Measurements from ENCODE around the gene ADGRD1. TPM values are rescaled to one million over a fixed set of nuclear protein-coding genes. Genes with fewer than 3 reads are reported as not detected.
A peak's percentile ranks its signal among the peaks of the same experiment; 100 is the strongest.

ADGRD1 gene
- total RNA-seq, 2 experiments from 2014 or later: 0.38 TPM; not detected in 1

DNA sequence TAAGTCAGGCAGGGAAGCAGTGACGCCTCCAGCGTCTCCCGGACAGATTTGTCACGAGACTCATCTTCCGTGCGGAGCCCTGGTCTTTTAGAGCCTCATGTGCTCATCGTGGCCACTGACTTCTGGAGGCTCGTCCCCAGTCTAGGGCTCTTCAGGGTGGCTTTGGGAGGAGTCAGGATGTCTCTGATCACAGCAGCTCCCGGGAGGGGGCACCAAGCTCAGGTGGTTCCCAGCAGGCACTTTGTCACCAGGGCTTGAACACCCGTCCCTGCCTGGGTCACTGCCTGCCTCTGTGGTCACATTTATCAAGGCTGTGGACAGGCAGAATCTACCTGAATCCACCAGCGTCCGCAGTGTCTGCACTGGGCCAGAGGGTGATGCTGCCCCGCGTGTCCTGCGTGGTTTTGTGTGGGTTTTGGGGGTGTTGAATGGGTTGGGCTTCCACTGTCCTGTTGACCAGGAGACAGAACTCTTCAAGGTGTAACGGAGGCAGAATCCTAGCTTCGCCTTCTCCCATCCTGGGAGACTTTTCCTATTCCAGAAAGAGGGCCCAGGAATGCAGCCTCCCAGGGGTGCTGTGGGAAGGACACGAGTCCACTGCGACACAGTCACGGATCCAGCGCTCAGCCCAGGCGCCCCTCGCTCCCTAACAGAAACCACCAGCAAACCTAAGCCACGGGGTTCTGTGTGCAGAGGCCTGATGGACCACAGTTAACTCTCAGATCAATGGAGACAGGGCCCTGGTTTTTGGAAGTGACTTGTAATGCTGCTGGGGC is 132.3 kb downstream of the ADGRD1 start:
- Mint-ChIP-seq H3K4me1 (no peaks in the 10 kb centered on the region), H3K27me3 (no peaks in the 10 kb centered on the region), H3K27ac (no peak overlapping the region), H3K36me3 (no peaks in the 10 kb centered on the region), H3K9me3 (no peaks in the 10 kb centered on the region), H3K4me3 (no peak overlapping the region)
- no peak for DNase-seq

- Mint-ChIP-seq H3K4me1 (peaks cover 6% of the 10 kb centered on the region), H3K36me3 (no peaks in the 10 kb centered on the region), H3K4me3 (no peak overlapping the region), H3K9me3 (no peaks in the 10 kb centered on the region), H3K27me3 (no peaks in the 10 kb centered on the region), H3K27ac (no peak overlapping the region)
- DNase-seq: no peak
Measured at GRCh38 chr12:131087302-131087818, 133.7 kb downstream of the ADGRD1 start.

- Mint-ChIP-seq H3K36me3 (no peaks in the 10 kb centered on the region), H3K27me3 (no peaks in the 10 kb centered on the region), H3K27ac (no peak overlapping the region), H3K4me1 (peaks cover 9% of the 10 kb centered on the region), H3K4me3 (no peak overlapping the region), H3K9me3 (no peaks in the 10 kb centered on the region)
- DNase-seq: no peak
Measured at GRCh38 chr12:131087991-131088700, 134.4 kb downstream of the ADGRD1 start.

GRCh38 chr12:131088701-131089530 is 135.2 kb downstream of the ADGRD1 start:
- Mint-ChIP-seq H3K36me3 (no peaks in the 10 kb centered on the region), H3K4me1 (peaks cover 12% of the 10 kb centered on the region), H3K27ac (no peak overlapping the region), H3K9me3 (no peaks in the 10 kb centered on the region), H3K27me3 (no peaks in the 10 kb centered on the region), H3K4me3 (no peak overlapping the region)
- no peak for DNase-seq

- Mint-ChIP-seq H3K4me1 (peaks cover 12% of the 10 kb centered on the region), H3K9me3 (no peaks in the 10 kb centered on the region), H3K4me3 (no peak overlapping the region), H3K36me3 (no peaks in the 10 kb centered on the region), H3K27ac (no peak overlapping the region), H3K27me3 (no peaks in the 10 kb centered on the region)
- no peak for DNase-seq
Measured at GRCh38 chr12:131089531-131090273, 136.0 kb downstream of the ADGRD1 start.

- no peak for DNase-seq
- H3K36me3 Mint-ChIP-seq: no peaks in the 10 kb centered on the region
Measured at GRCh38 chr12:131090274-131091210, 136.8 kb downstream of the ADGRD1 start.

DNA sequence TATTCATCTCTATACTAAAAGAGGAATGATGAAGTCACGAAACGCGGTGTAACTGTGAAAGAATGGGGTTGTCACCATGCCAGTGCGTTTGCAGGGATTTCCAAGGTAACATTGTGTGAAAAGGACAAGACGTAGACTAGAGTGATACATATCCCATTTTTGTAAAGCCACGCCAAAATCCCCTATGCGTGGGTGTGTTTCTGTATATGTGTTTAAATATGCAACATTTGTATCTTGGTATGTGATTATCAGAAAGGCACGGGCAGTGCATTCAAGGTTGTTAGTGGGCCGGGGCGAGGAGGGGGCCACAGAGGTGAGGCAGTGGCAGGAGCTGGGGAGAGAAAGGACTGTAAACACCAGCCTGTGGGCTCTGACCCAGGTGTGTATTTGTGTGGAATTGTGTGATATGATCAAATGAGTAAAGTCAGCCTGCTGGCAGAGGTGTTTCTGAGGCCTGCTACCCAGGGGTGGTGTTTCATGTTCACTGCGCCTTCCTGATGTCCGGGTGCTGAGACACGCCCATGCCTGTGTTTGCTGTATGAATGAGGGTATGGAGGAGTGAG is 137.8 kb downstream of the ADGRD1 start:
- Mint-ChIP-seq H3K36me3 (no peaks in the 10 kb centered on the region), H3K4me3 (no peak overlapping the region), H3K27me3 (no peaks in the 10 kb centered on the region), H3K9me3 (no peaks in the 10 kb centered on the region), H3K27ac (peak overlapping the region; percentile 17), H3K4me1 (peaks cover 12% of the 10 kb centered on the region)
- DNase-seq: peak; percentile 26

More at GRCh38 chr12:131090274-131091210, 136.8 kb downstream of the ADGRD1 start:
- no peaks in the 10 kb centered on the region for H3K9me3 Mint-ChIP-seq
- H3K4me3 Mint-ChIP-seq: no peak overlapping the region
- H3K4me1 Mint-ChIP-seq: peaks cover 12% of the 10 kb centered on the region
- peak overlapping the region; percentile 52 for H3K27ac Mint-ChIP-seq
- no peaks in the 10 kb centered on the region for H3K27me3 Mint-ChIP-seq

DNA sequence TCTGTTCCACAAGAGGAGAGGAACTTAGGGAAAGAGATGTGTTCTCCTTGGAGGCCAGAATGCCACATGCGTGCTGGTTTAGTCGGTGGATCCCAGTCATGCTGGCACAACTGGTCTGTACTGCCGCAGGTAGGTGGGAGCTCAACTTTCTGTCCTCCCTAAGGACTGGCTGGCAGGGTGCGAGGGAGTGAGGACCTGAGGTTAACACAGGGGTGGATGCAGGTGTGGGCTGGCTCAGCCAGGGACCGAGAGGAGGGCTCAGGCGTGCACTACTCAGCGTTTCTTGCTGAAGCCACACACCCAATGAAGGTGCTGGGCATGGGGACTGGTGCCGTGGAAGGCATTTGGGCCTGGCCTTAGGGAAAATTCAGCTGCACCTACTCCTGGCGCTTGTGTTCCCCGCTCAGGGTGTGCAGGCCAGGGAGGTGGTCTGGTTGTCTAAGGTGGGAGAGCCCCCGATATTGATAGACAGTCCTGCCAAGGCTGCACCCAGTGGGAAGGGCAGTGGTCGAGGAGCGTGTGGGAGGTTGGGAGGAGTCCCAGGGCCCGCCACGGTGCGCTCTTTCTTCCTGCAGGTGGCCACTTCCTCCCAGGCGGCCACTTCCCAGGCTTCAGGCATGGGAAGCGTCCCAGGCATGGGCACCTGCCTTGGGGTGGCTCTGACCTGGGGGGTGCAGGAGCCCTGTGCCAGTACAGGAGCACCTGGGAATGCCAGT is 138.4 kb downstream of the ADGRD1 start:
- Mint-ChIP-seq H3K27me3 (no peaks in the 10 kb centered on the region), H3K4me3 (no peak overlapping the region), H3K27ac (no peak overlapping the region), H3K36me3 (no peaks in the 10 kb centered on the region), H3K4me1 (peaks cover 12% of the 10 kb centered on the region), H3K9me3 (no peaks in the 10 kb centered on the region)
- DNase-seq: no peak

- H3K9me3 Mint-ChIP-seq: no peaks in the 10 kb centered on the region
- no peak overlapping the region for H3K4me3 Mint-ChIP-seq
- peaks cover 12% of the 10 kb centered on the region for H3K4me1 Mint-ChIP-seq
- DNase-seq: peak; percentile 61
- no peaks in the 10 kb centered on the region for H3K36me3 Mint-ChIP-seq
- H3K27me3 Mint-ChIP-seq: no peaks in the 10 kb centered on the region
- no peak overlapping the region for H3K27ac Mint-ChIP-seq
Measured at GRCh38 chr12:131092901-131093603, 139.3 kb downstream of the ADGRD1 start.

- no peak overlapping the region for H3K4me3 Mint-ChIP-seq
- peaks cover 12% of the 10 kb centered on the region for H3K4me1 Mint-ChIP-seq
- H3K36me3 Mint-ChIP-seq: no peaks in the 10 kb centered on the region
- H3K9me3 Mint-ChIP-seq: no peaks in the 10 kb centered on the region
- DNase-seq: no peak
- no peaks in the 10 kb centered on the region for H3K27me3 Mint-ChIP-seq
- H3K27ac Mint-ChIP-seq: no peak overlapping the region
Measured at GRCh38 chr12:131093604-131093955, 139.9 kb downstream of the ADGRD1 start.

DNA sequence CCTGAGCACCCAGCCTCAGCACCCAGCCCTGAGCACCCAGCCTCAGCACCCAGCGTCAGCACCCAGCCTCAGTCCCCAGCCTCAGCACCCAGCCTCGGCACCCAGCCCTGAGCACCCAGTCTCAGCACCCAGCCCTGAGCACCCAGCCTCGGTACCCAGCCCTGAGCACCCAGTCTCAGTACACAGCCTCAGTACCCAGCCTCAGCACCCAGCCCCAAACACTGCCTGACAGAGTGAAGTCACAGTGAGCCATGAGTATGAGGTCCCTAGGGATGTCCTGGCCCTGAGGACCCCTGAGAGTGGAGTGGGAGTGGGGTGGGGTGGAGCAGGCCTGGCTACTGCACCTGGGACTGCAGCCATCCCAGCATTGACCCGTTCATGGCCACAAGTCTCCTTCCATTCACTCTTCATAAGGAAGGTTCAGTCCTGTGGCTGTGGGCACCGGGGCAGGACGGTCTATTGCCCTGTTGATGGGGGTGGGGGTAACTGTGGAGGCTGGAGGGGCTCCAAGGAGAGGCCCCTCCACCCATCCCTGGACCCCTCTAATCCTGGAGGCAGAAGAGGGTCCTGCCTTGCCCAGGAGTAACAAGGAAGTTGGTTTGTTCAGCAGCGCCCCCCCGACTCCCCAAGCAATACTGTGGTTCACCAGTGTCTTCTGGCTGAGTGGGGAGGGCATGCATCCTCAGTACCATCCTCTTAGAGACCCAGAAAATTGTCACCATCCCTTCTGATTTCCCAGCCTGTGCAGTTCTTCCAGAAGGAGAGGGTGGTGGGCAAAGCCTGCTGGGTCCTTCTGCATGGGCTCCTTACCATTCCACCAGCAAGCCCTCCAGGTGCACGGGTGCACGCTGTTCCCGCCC is 140.5 kb downstream of the ADGRD1 start:
- Mint-ChIP-seq H3K36me3 (no peaks in the 10 kb centered on the region), H3K27ac (no peak overlapping the region), H3K4me1 (peaks cover 12% of the 10 kb centered on the region), H3K4me3 (no peak overlapping the region), H3K27me3 (no peaks in the 10 kb centered on the region), H3K9me3 (no peaks in the 10 kb centered on the region)
- no peak for DNase-seq

All from activated naive CD8-positive, alpha-beta T cell treated with anti-CD3 and anti-CD28 coated beads for 36 hours (primary cell).